Measurements from ENCODE around the gene WDFY4.
A peak's percentile ranks its signal among the peaks of the same experiment; 100 is the strongest.

The WDFY4 gene

GRCh38 chr10:48974510-48975156, 290.0 kb downstream of the WDFY4 start:
- ATAC-seq (no peak), DNase-seq (ENCODE audit: low spot score in 2 of 2) (no peak)
- Mint-ChIP-seq H3K9me3 (no peaks in the 10 kb centered on the region), H3K4me1 (no peaks in the 10 kb centered on the region), H3K4me3 (no peak overlapping the region), H3K27ac (no peak overlapping the region), H3K36me3 (no peaks in the 10 kb centered on the region)

- Mint-ChIP-seq H3K4me1 (no peaks in the 10 kb centered on the region), H3K27ac (no peak overlapping the region), H3K9me3 (no peaks in the 10 kb centered on the region)
Observed at GRCh38 chr10:48976196-48976595, 291.5 kb downstream of the WDFY4 start.

GRCh38 chr10:48978318-48978717, 293.6 kb downstream of the WDFY4 start:
- Mint-ChIP-seq H3K27ac (no peak overlapping the region), H3K36me3 (no peaks in the 10 kb centered on the region), H3K4me1 (peaks cover 5% of the 10 kb centered on the region), H3K9me3 (no peaks in the 10 kb centered on the region), H3K4me3 (no peak overlapping the region)
- no peak for ATAC-seq
- DNase-seq (ENCODE audit: low spot score in 2 of 2): no peak

More at GRCh38 chr10:48976196-48976595, 291.5 kb downstream of the WDFY4 start:
- H3K4me3 Mint-ChIP-seq: no peak overlapping the region
- DNase-seq (ENCODE audit: low spot score in 2 of 2) (no peak), ATAC-seq (no peak)
- H3K36me3 Mint-ChIP-seq: no peaks in the 10 kb centered on the region

GRCh38 chr10:48981310-48981907, 296.7 kb downstream of the WDFY4 start:
- Mint-ChIP-seq H3K4me3 (no peak overlapping the region), H3K4me1 (peaks cover 5% of the 10 kb centered on the region), H3K9me3 (no peaks in the 10 kb centered on the region), H3K27ac (no peak overlapping the region), H3K36me3 (no peaks in the 10 kb centered on the region)
- ATAC-seq: peak; percentile 61
- DNase-seq (ENCODE audit: low spot score in 2 of 2): peak; percentile 31 to 74

GRCh38 chr10:48982584-48982983, 297.9 kb downstream of the WDFY4 start:
- Mint-ChIP-seq H3K36me3 (no peaks in the 10 kb centered on the region), H3K4me1 (peaks cover 5% of the 10 kb centered on the region), H3K9me3 (no peaks in the 10 kb centered on the region), H3K27ac (no peak overlapping the region), H3K4me3 (no peak overlapping the region)
- no peak for ATAC-seq
- DNase-seq (ENCODE audit: low spot score in 2 of 2): no peak

GRCh38 chr10:48983648-48984351, 299.1 kb downstream of the WDFY4 start:
- H3K27ac Mint-ChIP-seq: peak overlapping the region; percentile 20
- H3K9me3 Mint-ChIP-seq: no peaks in the 10 kb centered on the region
- H3K4me1 Mint-ChIP-seq: peaks cover 5% of the 10 kb centered on the region
- DNase-seq (ENCODE audit: low spot score in 2 of 2) (no peak), ATAC-seq (no peak)
- no peak overlapping the region for H3K4me3 Mint-ChIP-seq
- no peaks in the 10 kb centered on the region for H3K36me3 Mint-ChIP-seq

GRCh38 chr10:48985621-48986158, 301.0 kb downstream of the WDFY4 start:
- ATAC-seq: peak; percentile 20
- Mint-ChIP-seq H3K36me3 (no peaks in the 10 kb centered on the region), H3K9me3 (no peaks in the 10 kb centered on the region), H3K27ac (no peak overlapping the region), H3K4me1 (peaks cover 5% of the 10 kb centered on the region), H3K4me3 (no peak overlapping the region)
- DNase-seq (ENCODE audit: low spot score in 2 of 2): no peak

GRCh38 chr10:48990226-48990625, 305.6 kb downstream of the WDFY4 start:
- no peaks in the 10 kb centered on the region for H3K4me1 Mint-ChIP-seq
- no peak overlapping the region for H3K27ac Mint-ChIP-seq
- H3K36me3 Mint-ChIP-seq: no peaks in the 10 kb centered on the region
- H3K9me3 Mint-ChIP-seq: no peaks in the 10 kb centered on the region
- no peak for ATAC-seq
- H3K4me3 Mint-ChIP-seq: no peak overlapping the region
- no peak for DNase-seq (ENCODE audit: low spot score in 2 of 2)

- Mint-ChIP-seq H3K4me3 (no peak overlapping the region), H3K4me1 (no peaks in the 10 kb centered on the region), H3K27ac (no peak overlapping the region), H3K36me3 (no peaks in the 10 kb centered on the region), H3K9me3 (no peaks in the 10 kb centered on the region)
- ATAC-seq: no peak
- no peak for DNase-seq (ENCODE audit: low spot score in 2 of 2)
Observed at GRCh38 chr10:48993627-48994026, 309.0 kb downstream of the WDFY4 start.

- Mint-ChIP-seq H3K4me3 (no peak overlapping the region), H3K9me3 (no peaks in the 10 kb centered on the region), H3K4me1 (no peaks in the 10 kb centered on the region), H3K27ac (no peak overlapping the region), H3K36me3 (no peaks in the 10 kb centered on the region)
- DNase-seq (ENCODE audit: low spot score in 2 of 2) (no peak), ATAC-seq (no peak)
Observed at GRCh38 chr10:48996329-48996728, 311.7 kb downstream of the WDFY4 start.

GRCh38 chr10:48999346-48999745, 314.7 kb downstream of the WDFY4 start:
- Mint-ChIP-seq H3K36me3 (no peaks in the 10 kb centered on the region), H3K4me1 (no peaks in the 10 kb centered on the region), H3K9me3 (no peaks in the 10 kb centered on the region), H3K4me3 (no peak overlapping the region), H3K27ac (no peak overlapping the region)
- ATAC-seq: no peak
- no peak for DNase-seq (ENCODE audit: low spot score in 2 of 2)

GRCh38 chr10:49000437-49001398, 316.0 kb downstream of the WDFY4 start:
- Mint-ChIP-seq H3K4me3 (no peak overlapping the region), H3K27ac (no peak overlapping the region), H3K4me1 (no peaks in the 10 kb centered on the region), H3K9me3 (no peaks in the 10 kb centered on the region), H3K36me3 (no peaks in the 10 kb centered on the region)
- no peak for DNase-seq (ENCODE audit: low spot score in 2 of 2)
- peak; percentile 34 for ATAC-seq

GRCh38 chr10:49001402-49001801, 316.7 kb downstream of the WDFY4 start:
- Mint-ChIP-seq H3K27ac (no peak overlapping the region), H3K9me3 (no peaks in the 10 kb centered on the region), H3K36me3 (no peaks in the 10 kb centered on the region), H3K4me1 (no peaks in the 10 kb centered on the region), H3K4me3 (no peak overlapping the region)
- DNase-seq (ENCODE audit: low spot score in 2 of 2): no peak
- ATAC-seq: no peak

- H3K4me1 Mint-ChIP-seq: no peaks in the 10 kb centered on the region
- DNase-seq (ENCODE audit: low spot score in 2 of 2) (no peak), ATAC-seq (no peak)
- H3K4me3 Mint-ChIP-seq: no peak overlapping the region
- H3K27ac Mint-ChIP-seq: no peak overlapping the region
- no peaks in the 10 kb centered on the region for H3K9me3 Mint-ChIP-seq
- H3K36me3 Mint-ChIP-seq: no peaks in the 10 kb centered on the region
Observed at GRCh38 chr10:49001870-49002672, 317.4 kb downstream of the WDFY4 start.
